ENCODE results near the gene RLIM.

RLIM gene

GRCh38 chrX:74536152-74536831 lies 78.1 kb downstream of the RLIM start:
- WGBS (ENCODE audit: extremely low coverage, insufficient coverage, insufficient read length) = no CpG with 5 or more reads among the region's 48 CpGs
- peak overlapping the region; percentile 54 for H3K27ac ChIP-seq (ENCODE audit: low read depth, low read length)
- H3K23ac ChIP-seq (ENCODE audit: low read length) = no peak overlapping the region
- H3K4me1 ChIP-seq (ENCODE audit: control insufficient read depth in 1 of 2, insufficient read depth in 2 of 2, low read length in 2 of 2) = peaks cover 4 to 5% of the 10 kb centered on the region in 2 experiments
- no peaks in the 10 kb centered on the region for H3K36me3 ChIP-seq (ENCODE audit: control insufficient read depth in 1 of 2, insufficient read depth in 2 of 2, low read length in 2 of 2)
- H3K79me2 ChIP-seq (ENCODE audit: control insufficient read depth, insufficient read depth, low read length, poor library complexity) = no peaks in the 10 kb centered on the region
- peak overlapping the region; percentile 93 for H3K4me2 ChIP-seq (ENCODE audit: low read length)
- H3K9ac ChIP-seq (ENCODE audit: low read length) = peak overlapping the region; percentile 68
- no peaks in the 10 kb centered on the region for H3K79me1 ChIP-seq (ENCODE audit: low read length)
- H3K4me3 ChIP-seq (ENCODE audit: low read depth, low read length) = peak overlapping the region; percentile 65
- H2BK120ac ChIP-seq (ENCODE audit: insufficient read depth, low read length, poor library complexity) = no peak overlapping the region
- H3K9me3 ChIP-seq (ENCODE audit: insufficient read depth, low read depth, low read length) = no peaks in the 10 kb centered on the region
- no peak overlapping the region for H4K12ac ChIP-seq (ENCODE audit: low read depth, low read length)
- peak overlapping the region; percentile 13 for H4K8ac ChIP-seq (ENCODE audit: low read depth, low read length)
- peak overlapping the region; percentile 37 for H4K91ac ChIP-seq (ENCODE audit: low read depth, low read length)
- no peak overlapping the region for H3K18ac ChIP-seq (ENCODE audit: low read length)
- peak; percentile 51 to 60 for DNase-seq
- H2AFZ ChIP-seq (ENCODE audit: insufficient read depth, low read length, poor library complexity) = no peak overlapping the region
- H2AK5ac ChIP-seq (ENCODE audit: low read length) = no peak overlapping the region
- H3K14ac ChIP-seq (ENCODE audit: low read length) = no peak overlapping the region
- H2BK12ac ChIP-seq (ENCODE audit: low read length) = no peak overlapping the region
- no peak overlapping the region for H2BK5ac ChIP-seq (ENCODE audit: low read depth, low read length, poor library complexity)
- H3K4ac ChIP-seq (ENCODE audit: low read depth, low read length) = no peak overlapping the region
- H3K27me3 ChIP-seq (ENCODE audit: insufficient read depth, low read length) = no peaks in the 10 kb centered on the region

- no CpG with 5 or more reads among the region's 37 CpGs for WGBS (ENCODE audit: extremely low coverage, insufficient coverage, insufficient read length)
Observed at GRCh38 chrX:74535408-74536151, 78.8 kb downstream of the RLIM start.

More at GRCh38 chrX:74535408-74536151, 78.8 kb downstream of the RLIM start:
- Histone ChIP-seq H3K14ac (ENCODE audit: low read length) (no peak overlapping the region), H4K8ac (ENCODE audit: low read depth, low read length) (no peak overlapping the region), H3K27me3 (ENCODE audit: insufficient read depth, low read length) (no peaks in the 10 kb centered on the region), H3K23ac (ENCODE audit: low read length) (no peak overlapping the region), H2BK120ac (ENCODE audit: insufficient read depth, low read length, poor library complexity) (no peak overlapping the region), H2BK5ac (ENCODE audit: low read depth, low read length, poor library complexity) (no peak overlapping the region), H3K9me3 (ENCODE audit: insufficient read depth, low read depth, low read length) (no peaks in the 10 kb centered on the region), H2AK5ac (ENCODE audit: low read length) (no peak overlapping the region), H3K79me2 (ENCODE audit: control insufficient read depth, insufficient read depth, low read length, poor library complexity) (no peaks in the 10 kb centered on the region), H2BK12ac (ENCODE audit: low read length) (no peak overlapping the region), H3K4ac (ENCODE audit: low read depth, low read length) (no peak overlapping the region), H3K27ac (ENCODE audit: low read depth, low read length) (no peak overlapping the region), H3K4me3 (ENCODE audit: low read depth, low read length) (peak overlapping the region; percentile 65), H4K91ac (ENCODE audit: low read depth, low read length) (no peak overlapping the region), H3K4me1 (ENCODE audit: control insufficient read depth in 1 of 2, insufficient read depth in 2 of 2, low read length in 2 of 2) (peaks cover 4 to 5% of the 10 kb centered on the region in 2 experiments), H3K36me3 (ENCODE audit: control insufficient read depth in 1 of 2, insufficient read depth in 2 of 2, low read length in 2 of 2) (no peaks in the 10 kb centered on the region), H3K4me2 (ENCODE audit: low read length) (peak overlapping the region; percentile 93), H4K12ac (ENCODE audit: low read depth, low read length) (no peak overlapping the region), H2AFZ (ENCODE audit: insufficient read depth, low read length, poor library complexity) (peak overlapping the region; percentile 60), H3K18ac (ENCODE audit: low read length) (no peak overlapping the region), H3K79me1 (ENCODE audit: low read length) (no peaks in the 10 kb centered on the region), H3K9ac (ENCODE audit: low read length) (no peak overlapping the region)
- DNase-seq = peak; percentile 69 to 77

All from trophoblast cell (in vitro differentiated cells and primary cell).